ENCODE results near the gene PRKCZ. TPM values are rescaled to one million over a fixed set of nuclear protein-coding genes. Genes with fewer than 3 reads are reported as not detected.

Gene PRKCZ
- total and polyA plus RNA-seq, 2 experiments from 2014 or later = 26.2 to 36.9 TPM

DNA sequence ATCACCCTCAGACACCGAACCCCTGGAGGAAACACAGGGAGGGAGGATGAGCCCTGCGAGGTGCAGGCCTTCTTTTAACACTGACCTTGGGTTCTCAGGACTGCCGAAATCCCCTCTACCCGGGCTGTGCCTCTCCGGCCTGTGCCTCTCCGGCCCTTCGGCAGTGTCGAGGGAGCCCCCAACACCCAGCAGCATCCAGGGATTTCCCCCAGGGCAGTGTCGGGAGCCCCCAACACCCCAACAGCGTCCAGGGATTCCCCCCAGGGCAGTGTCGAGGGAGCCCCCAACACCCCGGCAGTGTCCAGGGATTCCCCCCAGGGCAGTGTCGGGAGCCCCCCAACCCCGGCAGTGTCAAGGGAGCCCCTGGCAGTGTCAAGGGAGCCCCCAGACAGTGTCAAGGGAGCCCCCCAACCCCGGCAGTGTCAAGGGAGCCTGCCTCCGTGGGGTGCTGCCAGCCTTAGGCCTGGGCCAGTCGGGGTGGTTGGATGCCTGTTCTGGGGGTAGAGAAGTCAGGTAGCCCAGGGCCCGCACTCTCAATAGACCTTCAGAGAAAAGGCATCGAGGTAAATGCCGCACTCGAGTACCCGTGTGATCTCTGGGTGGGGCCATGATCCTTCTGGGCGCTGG is 57.5 kb downstream of the PRKCZ start:
- H4K20me1 ChIP-seq (replicated peaks; ENCODE audit: insufficient read depth) = no peaks in the 10 kb centered on the region; the same call in 1 of the 2 replicates
- DNase-seq (ENCODE audit: low spot score) = no peak
- no peak for ATAC-seq
- peaks cover 11% of the 10 kb centered on the region for H3K4me1 Mint-ChIP-seq
- H3K36me3 ChIP-seq (ENCODE audit: insufficient read depth) = no peaks in the 10 kb centered on the region
- no peaks in the 10 kb centered on the region for H3F3A ChIP-seq (replicated peaks; ENCODE audit: low read depth)
- H3K79me2 ChIP-seq (replicated peaks; ENCODE audit: insufficient read depth) = no peaks in the 10 kb centered on the region
- H3K9me2 ChIP-seq (ENCODE audit: insufficient read depth) = no peaks in the 10 kb centered on the region
- H3K9me3 Mint-ChIP-seq = no peaks in the 10 kb centered on the region
- no peaks in the 10 kb centered on the region for H3K27me3 ChIP-seq (ENCODE audit: insufficient read depth)
- H3K4me3 ChIP-seq = no peak overlapping the region
- H2AFZ ChIP-seq = no peak overlapping the region
- no peak overlapping the region for H3K27ac Mint-ChIP-seq
- peaks cover 9% of the 10 kb centered on the region; the same call in 2 of the 3 replicates for H3K36me3 Mint-ChIP-seq (ENCODE audit: low read depth)
- no peaks in the 10 kb centered on the region for H3K4me1 ChIP-seq (ENCODE audit: insufficient read depth)
- no peak overlapping the region for H3K4me2 ChIP-seq
- H3K27me3 Mint-ChIP-seq (ENCODE audit: insufficient read depth, low read depth, poor library complexity) = peaks cover 15% of the 10 kb centered on the region
- H3K4me3 Mint-ChIP-seq = no peak overlapping the region
- H3K27ac ChIP-seq (ENCODE audit: low read depth) = no peak overlapping the region
- TF ChIP-seq, protein P1, sequence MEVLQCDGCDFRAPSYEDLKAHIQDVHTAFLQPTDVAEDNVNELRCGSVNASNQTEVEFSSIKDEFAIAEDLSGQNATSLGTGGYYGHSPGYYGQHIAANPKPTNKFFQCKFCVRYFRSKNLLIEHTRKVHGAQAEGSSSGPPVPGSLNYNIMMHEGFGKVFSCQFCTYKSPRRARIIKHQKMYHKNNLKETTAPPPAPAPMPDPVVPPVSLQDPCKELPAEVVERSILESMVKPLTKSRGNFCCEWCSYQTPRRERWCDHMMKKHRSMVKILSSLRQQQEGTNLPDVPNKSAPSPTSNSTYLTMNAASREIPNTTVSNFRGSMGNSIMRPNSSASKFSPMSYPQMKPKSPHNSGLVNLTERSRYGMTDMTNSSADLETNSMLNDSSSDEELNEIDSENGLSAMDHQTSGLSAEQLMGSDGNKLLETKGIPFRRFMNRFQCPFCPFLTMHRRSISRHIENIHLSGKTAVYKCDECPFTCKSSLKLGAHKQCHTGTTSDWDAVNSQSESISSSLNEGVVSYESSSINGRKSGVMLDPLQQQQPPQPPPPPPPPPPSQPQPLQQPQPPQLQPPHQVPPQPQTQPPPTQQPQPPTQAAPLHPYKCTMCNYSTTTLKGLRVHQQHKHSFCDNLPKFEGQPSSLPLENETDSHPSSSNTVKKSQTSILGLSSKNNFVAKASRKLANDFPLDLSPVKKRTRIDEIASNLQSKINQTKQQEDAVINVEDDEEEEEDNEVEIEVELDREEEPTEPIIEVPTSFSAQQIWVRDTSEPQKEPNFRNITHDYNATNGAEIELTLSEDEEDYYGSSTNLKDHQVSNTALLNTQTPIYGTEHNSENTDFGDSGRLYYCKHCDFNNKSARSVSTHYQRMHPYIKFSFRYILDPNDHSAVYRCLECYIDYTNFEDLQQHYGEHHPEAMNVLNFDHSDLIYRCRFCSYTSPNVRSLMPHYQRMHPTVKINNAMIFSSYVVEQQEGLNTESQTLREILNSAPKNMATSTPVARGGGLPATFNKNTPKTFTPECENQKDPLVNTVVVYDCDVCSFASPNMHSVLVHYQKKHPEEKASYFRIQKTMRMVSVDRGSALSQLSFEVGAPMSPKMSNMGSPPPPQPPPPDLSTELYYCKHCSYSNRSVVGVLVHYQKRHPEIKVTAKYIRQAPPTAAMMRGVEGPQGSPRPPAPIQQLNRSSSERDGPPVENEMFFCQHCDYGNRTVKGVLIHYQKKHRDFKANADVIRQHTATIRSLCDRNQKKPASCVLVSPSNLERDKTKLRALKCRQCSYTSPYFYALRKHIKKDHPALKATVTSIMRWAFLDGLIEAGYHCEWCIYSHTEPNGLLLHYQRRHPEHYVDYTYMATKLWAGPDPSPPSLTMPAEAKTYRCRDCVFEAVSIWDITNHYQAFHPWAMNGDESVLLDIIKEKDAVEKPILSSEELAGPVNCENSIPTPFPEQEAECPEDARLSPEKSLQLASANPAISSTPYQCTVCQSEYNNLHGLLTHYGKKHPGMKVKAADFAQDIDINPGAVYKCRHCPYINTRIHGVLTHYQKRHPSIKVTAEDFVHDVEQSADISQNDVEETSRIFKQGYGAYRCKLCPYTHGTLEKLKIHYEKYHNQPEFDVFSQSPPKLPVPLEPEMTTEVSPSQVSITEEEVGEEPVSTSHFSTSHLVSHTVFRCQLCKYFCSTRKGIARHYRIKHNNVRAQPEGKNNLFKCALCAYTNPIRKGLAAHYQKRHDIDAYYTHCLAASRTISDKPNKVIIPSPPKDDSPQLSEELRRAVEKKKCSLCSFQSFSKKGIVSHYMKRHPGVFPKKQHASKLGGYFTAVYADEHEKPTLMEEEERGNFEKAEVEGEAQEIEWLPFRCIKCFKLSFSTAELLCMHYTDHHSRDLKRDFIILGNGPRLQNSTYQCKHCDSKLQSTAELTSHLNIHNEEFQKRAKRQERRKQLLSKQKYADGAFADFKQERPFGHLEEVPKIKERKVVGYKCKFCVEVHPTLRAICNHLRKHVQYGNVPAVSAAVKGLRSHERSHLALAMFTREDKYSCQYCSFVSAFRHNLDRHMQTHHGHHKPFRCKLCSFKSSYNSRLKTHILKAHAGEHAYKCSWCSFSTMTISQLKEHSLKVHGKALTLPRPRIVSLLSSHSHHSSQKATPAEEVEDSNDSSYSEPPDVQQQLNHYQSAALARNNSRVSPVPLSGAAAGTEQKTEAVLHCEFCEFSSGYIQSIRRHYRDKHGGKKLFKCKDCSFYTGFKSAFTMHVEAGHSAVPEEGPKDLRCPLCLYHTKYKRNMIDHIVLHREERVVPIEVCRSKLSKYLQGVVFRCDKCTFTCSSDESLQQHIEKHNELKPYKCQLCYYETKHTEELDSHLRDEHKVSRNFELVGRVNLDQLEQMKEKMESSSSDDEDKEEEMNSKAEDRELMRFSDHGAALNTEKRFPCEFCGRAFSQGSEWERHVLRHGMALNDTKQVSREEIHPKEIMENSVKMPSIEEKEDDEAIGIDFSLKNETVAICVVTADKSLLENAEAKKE (CRISPR knock-in tag; IDR thresholded peaks at IDR 0.05) = no peak
- TF ChIP-seq REST (IDR thresholded peaks at IDR 0.05; ENCODE audit: unreplicated experiment) (no peak), JUNB (IDR thresholded peaks at IDR 0.05; ENCODE audit: unreplicated experiment) (no peak)
